Activated naive CD8-positive, alpha-beta T cell treated with anti-CD3 and anti-CD28 coated beads, Interleukin-2, amount 50 U/mL, for 24 hours (primary cell): Measurements from ENCODE around the gene FLT1.
A peak's percentile ranks its signal among the peaks of the same experiment; 100 is the strongest.

Source experiments
- ATAC-seq: fragments of 150-1000 bp; cut with Tn5 transposase; one replicate; pipeline ENCODE4 v1.10.0; 2021
- DNase-seq: peaks from one replicate; pipeline ENCODE4 v3.0.0; 2021
- H3K27ac Mint-ChIP-seq: one replicate; pipeline ENCODE4 v1.8.0; 2021; ENCODE audit warnings: mild to moderate bottlenecking, mixed read lengths
- H3K27me3 Mint-ChIP-seq: one replicate; pipeline ENCODE4 v1.8.0; 2021; ENCODE audit warnings: mixed read lengths
- H3K36me3 Mint-ChIP-seq: one replicate; pipeline ENCODE4 v1.8.0; 2021; ENCODE audit warnings: low read depth, mixed read lengths
- H3K4me1 Mint-ChIP-seq: one replicate; pipeline ENCODE4 v1.8.0; 2021; ENCODE audit warnings: mixed read lengths
- H3K4me3 Mint-ChIP-seq: one replicate; pipeline ENCODE4 v1.8.0; 2021; ENCODE audit warnings: mild to moderate bottlenecking, moderate library complexity, mixed read lengths
- H3K9me3 Mint-ChIP-seq: one replicate; pipeline ENCODE4 v1.8.0; 2021; ENCODE audit warnings: mixed read lengths

The FLT1 gene

GRCh38 chr13:28503182-28503967 lies 8.4 kb upstream of the FLT1 start:
- ATAC-seq: no peak
- H3K27ac Mint-ChIP-seq: no peak overlapping the region
- H3K36me3 Mint-ChIP-seq: no peaks in the 10 kb centered on the region
- no peak overlapping the region for H3K4me3 Mint-ChIP-seq
- peaks cover 8% of the 10 kb centered on the region for H3K4me1 Mint-ChIP-seq
- H3K9me3 Mint-ChIP-seq: no peaks in the 10 kb centered on the region
- no peak for DNase-seq
- peaks cover 7% of the 10 kb centered on the region for H3K27me3 Mint-ChIP-seq

DNA sequence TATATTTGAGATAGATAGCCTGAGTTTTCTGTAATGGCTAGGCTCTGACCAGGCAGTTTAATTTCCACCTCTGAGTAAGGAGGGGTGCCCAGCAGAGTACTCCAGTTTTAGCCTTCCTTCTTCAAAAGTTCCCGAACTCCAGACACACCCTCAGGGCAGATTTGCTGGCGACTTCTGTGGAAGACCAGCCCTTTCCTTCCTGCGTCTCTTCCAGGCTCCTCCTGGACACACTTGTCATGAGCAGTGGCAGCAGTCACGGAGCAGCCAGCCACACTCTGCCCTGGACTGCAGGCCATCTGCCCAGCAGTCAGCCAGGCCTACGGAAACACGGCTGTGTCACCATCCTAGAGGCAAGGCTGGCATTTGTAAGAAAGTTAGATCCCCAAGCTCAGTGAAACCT lies 6.6 kb upstream of the FLT1 start:
- Mint-ChIP-seq H3K9me3 (no peaks in the 10 kb centered on the region), H3K36me3 (no peaks in the 10 kb centered on the region), H3K4me1 (peaks cover 8% of the 10 kb centered on the region), H3K27me3 (peaks cover 17% of the 10 kb centered on the region), H3K27ac (no peak overlapping the region), H3K4me3 (no peak overlapping the region)
- DNase-seq (no peak), ATAC-seq (no peak)

DNA sequence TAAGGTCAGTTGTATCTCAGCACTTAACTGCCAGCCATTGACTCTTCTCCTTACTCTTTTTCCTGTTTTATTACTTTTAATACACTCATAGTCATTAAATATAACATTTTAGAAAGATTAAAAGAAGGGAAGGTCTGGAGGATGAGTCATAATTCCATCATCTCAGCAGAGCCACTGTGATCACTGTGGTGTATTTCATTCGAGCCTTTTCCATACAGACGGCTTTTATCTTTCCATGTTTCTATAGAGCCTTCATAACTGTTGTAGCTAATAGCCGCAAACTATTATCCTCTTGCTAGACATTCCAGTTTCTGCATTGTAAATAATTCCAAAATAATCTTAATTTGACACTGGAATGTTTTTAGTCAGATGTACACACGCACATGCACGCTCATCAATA lies 4.7 kb upstream of the FLT1 start:
- H3K27me3 Mint-ChIP-seq: peaks cover 30% of the 10 kb centered on the region

DNA sequence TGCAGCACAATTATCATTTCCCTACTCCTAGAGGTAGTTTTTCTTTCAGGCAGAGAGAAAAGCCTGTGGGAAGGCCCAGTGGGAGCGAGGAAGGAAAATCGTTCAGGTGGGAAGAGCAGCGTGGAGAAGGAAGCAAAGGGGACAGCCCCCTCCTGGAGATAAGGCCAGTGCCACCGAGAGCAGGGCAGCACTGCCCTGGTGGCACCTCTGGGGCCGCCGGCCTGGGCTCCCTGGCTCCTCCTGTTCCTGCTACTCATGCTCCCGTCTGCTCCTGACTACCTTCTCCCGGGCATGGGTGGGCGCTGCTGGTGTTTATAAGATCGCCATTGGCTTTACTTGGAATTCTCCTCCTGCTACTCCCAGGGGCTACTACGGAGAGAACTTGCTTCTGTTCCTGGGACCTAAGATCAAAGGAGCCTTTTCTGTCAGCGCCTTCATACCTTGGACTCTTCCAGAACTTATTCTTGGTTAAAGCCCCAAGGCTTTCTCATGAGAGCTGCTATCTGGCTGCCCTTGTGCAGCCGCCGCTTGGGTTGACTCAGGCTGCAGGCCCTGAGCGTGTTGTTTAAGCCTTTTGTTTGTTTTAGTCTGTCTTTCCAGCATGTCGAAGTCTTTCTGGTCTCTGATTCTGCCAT lies 3.7 kb upstream of the FLT1 start:
- no peak overlapping the region for H3K27ac Mint-ChIP-seq
- H3K27me3 Mint-ChIP-seq: peaks cover 30% of the 10 kb centered on the region
- no peaks in the 10 kb centered on the region for H3K9me3 Mint-ChIP-seq
- ATAC-seq (no peak), DNase-seq (no peak)
- H3K4me3 Mint-ChIP-seq: no peak overlapping the region
- no peaks in the 10 kb centered on the region for H3K36me3 Mint-ChIP-seq
- H3K4me1 Mint-ChIP-seq: peaks cover 7% of the 10 kb centered on the region

More for the DNA sequence above, 4.7 kb upstream of the FLT1 start:
- Mint-ChIP-seq H3K27ac (no peak overlapping the region), H3K4me3 (no peak overlapping the region), H3K36me3 (no peaks in the 10 kb centered on the region), H3K4me1 (peaks cover 7% of the 10 kb centered on the region), H3K9me3 (no peaks in the 10 kb centered on the region)
- ATAC-seq (no peak), DNase-seq (no peak)

GRCh38 chr13:28497143-28497876 lies 2.4 kb upstream of the FLT1 start:
- H3K36me3 Mint-ChIP-seq: no peaks in the 10 kb centered on the region
- H3K27me3 Mint-ChIP-seq: peaks cover 39% of the 10 kb centered on the region
- H3K4me3 Mint-ChIP-seq: no peak overlapping the region
- ATAC-seq: no peak
- no peak overlapping the region for H3K27ac Mint-ChIP-seq
- no peaks in the 10 kb centered on the region for H3K9me3 Mint-ChIP-seq
- no peak for DNase-seq
- H3K4me1 Mint-ChIP-seq: peaks cover 15% of the 10 kb centered on the region

DNA sequence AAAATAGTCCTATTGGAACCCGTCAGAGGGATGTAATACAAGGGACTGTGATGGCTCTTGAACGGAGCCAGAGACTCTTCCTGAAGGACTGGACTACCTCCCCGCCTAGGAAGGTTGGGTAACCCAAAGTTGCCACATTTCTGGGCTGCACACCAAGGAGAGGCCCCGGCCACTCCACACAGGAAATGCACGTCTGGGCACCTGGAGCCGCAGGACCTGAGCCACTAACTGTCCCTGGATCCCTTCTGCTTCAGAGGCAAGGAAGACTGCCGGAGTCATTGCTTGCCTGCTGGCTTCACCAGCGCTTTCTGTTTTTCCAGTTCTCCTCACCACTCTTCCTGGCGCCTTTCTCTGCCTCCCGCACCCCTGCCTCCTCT lies 1.2 kb upstream of the FLT1 start:
- Mint-ChIP-seq H3K36me3 (no peaks in the 10 kb centered on the region), H3K4me1 (peaks cover 19% of the 10 kb centered on the region), H3K27me3 (peaks cover 39% of the 10 kb centered on the region), H3K9me3 (no peaks in the 10 kb centered on the region), H3K4me3 (peak overlapping the region; percentile 24), H3K27ac (no peak overlapping the region)
- ATAC-seq (no peak), DNase-seq (no peak)

GRCh38 chr13:28495538-28496187 lies 735 bp upstream of the FLT1 start:
- Mint-ChIP-seq H3K4me1 (peaks cover 21% of the 10 kb centered on the region), H3K4me3 (peak overlapping the region; percentile 40), H3K27ac (no peak overlapping the region), H3K9me3 (no peaks in the 10 kb centered on the region), H3K36me3 (no peaks in the 10 kb centered on the region), H3K27me3 (peaks cover 41% of the 10 kb centered on the region)
- no peak for ATAC-seq
- DNase-seq: no peak

- peak; percentile 10 for DNase-seq
- no peaks in the 10 kb centered on the region for H3K9me3 Mint-ChIP-seq
- H3K27ac Mint-ChIP-seq: no peak overlapping the region
Observed at GRCh38 chr13:28494504-28494777, 487 bp downstream of the FLT1 start.

DNA sequence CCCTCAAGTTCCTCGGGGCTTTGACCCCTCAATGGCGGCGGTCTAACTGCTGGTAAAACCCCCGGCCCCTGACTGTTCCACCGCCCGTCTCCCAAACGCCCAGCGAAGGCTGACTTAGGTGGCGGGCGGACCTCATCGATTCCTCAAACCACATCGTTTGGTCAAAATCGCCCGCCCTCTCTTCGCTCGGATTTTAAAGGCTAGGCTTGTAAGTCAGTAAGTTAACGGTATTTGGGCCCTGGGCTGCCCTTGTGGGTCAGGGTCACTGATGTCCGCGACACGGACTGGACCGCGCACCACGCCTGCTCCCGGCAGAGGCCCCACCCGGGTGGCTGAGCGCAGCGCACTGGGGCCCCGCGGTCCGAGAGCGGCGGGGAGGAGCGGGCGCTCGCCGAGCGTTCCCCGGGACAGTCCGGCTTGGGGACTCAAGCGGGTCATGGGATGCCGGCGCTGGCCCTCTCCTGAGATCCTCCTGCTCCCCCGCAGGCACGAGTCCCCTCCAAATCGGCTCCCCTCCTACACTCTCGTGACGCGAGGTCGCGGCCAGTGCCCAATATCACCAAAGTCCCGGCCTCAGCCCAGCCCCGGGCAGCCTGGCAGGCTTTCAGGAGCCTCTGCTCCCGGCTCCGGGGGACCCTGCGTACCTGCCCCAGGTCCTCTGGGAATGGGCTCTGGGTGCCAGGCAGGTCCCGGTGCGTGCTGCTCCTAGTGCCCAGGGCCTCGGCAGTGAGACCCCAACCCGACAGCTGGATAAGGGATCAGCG lies 1.0 kb downstream of the FLT1 start:
- H3K4me3 Mint-ChIP-seq: peak overlapping the region; percentile 74
- no peak overlapping the region for H3K27ac Mint-ChIP-seq
- H3K9me3 Mint-ChIP-seq: no peaks in the 10 kb centered on the region
- peak; percentile 9 for DNase-seq
- peak; percentile 7 for ATAC-seq
- H3K36me3 Mint-ChIP-seq: no peaks in the 10 kb centered on the region
- H3K4me1 Mint-ChIP-seq: peaks cover 35% of the 10 kb centered on the region
- peaks cover 41% of the 10 kb centered on the region for H3K27me3 Mint-ChIP-seq

More at GRCh38 chr13:28494504-28494777, 487 bp downstream of the FLT1 start:
- H3K4me1 Mint-ChIP-seq: peaks cover 32% of the 10 kb centered on the region
- peak overlapping the region; percentile 74 for H3K4me3 Mint-ChIP-seq
- no peaks in the 10 kb centered on the region for H3K36me3 Mint-ChIP-seq
- H3K27me3 Mint-ChIP-seq: peaks cover 37% of the 10 kb centered on the region
- peak; percentile 9 for ATAC-seq

DNA sequence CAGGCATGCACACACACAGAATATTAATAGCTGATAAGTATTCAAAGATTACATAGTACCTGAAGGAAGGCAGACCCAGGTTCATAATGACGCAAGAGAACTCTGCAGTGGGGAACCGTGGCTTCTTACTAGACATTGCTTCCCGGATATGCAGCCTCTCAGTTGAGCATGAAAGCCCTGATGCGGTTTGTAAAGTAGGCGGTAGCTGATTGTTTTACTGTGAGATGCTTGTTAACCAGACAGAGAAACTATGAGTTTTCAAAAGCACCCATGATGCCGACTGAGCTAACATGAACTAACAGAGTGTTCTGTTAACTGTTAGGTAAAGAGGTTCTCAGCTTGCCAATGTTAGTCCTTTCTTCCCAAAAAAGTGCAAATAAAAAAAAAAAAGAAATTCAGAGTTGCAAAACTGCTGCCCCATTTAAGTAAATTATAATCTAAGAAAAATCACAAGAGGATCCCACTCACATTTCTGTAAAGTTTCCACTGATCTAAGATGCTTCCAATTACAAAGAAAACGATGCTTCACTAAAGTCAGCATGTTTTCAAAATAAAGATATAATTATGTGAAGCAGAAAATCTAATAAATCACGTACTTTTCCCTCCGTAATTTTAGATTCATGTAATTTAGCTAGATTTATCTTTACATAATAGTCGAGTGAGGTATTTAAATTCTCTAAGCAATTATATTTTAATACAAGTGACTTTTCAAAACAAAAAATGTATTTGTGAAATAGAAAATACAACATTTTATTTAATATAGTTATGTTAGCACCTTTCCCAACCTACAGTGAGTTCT lies 2.2 kb downstream of the FLT1 start:
- Mint-ChIP-seq H3K4me3 (peak overlapping the region; percentile 74), H3K27ac (peak overlapping the region; percentile 60), H3K9me3 (no peaks in the 10 kb centered on the region), H3K4me1 (peaks cover 35% of the 10 kb centered on the region), H3K27me3 (peaks cover 36% of the 10 kb centered on the region), H3K36me3 (no peaks in the 10 kb centered on the region)
- DNase-seq (peak; percentile 22), ATAC-seq (peak; percentile 79)

DNA sequence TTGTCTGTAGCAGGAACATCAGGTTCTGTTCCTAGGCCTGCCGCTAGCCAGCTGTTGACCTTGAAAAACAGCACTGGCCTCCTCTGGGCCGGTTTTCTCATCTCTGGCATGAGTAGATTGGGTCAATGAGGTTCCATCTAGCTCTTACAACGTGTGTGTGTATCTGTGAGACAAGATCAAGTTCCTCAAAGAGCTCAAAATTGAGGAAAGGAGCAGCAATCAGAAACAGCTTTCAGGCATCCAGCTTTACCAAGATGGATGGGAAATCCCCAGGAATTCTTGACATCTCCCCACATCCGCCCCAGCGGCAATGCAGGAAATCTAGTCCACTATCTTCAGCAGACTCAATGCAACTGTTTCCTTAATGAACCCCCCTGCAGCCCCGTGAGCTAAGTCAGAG lies 4.9 kb downstream of the FLT1 start:
- Mint-ChIP-seq H3K27ac (no peak overlapping the region), H3K9me3 (no peaks in the 10 kb centered on the region), H3K36me3 (no peaks in the 10 kb centered on the region), H3K4me1 (peaks cover 28% of the 10 kb centered on the region), H3K27me3 (peaks cover 18% of the 10 kb centered on the region), H3K4me3 (no peak overlapping the region)
- ATAC-seq (no peak), DNase-seq (no peak)

DNA sequence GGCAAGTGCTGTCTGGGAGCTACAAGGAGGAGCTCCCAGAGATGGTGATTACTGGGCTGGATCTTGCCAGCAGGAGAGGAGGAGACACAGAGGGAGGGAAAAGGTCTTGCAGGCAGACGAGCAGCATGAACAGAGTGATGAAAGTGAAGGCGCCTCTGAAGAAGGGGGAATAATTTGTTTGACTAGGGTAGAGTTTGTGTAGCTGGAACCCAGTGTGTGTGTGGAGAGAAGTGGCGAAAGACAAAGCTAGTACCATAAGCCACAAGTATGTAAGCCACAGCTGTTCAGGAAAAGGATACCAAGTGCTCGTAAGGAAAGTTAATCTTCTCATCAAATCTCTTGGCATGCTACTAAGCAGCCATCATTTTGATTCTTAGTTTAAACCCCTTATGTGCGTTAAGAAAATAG lies 5.4 kb downstream of the FLT1 start:
- Mint-ChIP-seq H3K4me3 (no peak overlapping the region), H3K9me3 (no peaks in the 10 kb centered on the region), H3K36me3 (no peaks in the 10 kb centered on the region), H3K27ac (no peak overlapping the region), H3K4me1 (peaks cover 28% of the 10 kb centered on the region), H3K27me3 (peaks cover 18% of the 10 kb centered on the region)
- DNase-seq (no peak), ATAC-seq (no peak)

DNA sequence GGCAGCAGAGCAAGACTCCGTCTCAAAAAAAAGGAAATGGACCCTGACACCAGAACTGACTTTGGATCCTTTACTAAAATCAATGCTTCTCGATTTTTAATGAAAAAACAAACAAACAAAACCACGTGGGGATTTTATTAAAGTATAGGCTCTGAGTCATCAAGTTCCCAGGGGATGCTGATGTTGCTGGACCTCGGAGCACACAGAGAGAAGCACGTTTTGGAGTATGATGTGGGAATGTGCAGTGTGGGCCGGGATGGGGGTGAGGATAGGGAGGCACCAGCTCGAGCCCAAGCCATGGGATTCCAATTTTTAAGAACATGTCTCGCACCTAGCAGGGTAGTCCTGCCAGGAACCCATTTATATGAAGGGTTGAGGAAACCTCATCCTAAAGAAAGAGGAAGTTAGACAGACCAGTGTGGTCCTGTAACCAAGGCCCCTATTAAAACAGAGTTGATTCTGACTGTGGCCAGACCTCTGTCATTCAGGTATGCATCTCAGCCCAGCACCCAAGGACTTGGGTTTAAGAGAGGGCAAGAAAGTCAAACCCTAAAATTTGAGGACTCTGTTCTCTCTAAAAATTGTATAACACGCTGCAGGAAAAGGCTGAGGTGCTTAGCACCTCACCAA lies 6.4 kb downstream of the FLT1 start:
- Mint-ChIP-seq H3K27me3 (peaks cover 19% of the 10 kb centered on the region), H3K36me3 (no peaks in the 10 kb centered on the region), H3K9me3 (no peaks in the 10 kb centered on the region), H3K27ac (no peak overlapping the region), H3K4me3 (no peak overlapping the region), H3K4me1 (peaks cover 28% of the 10 kb centered on the region)
- DNase-seq (no peak), ATAC-seq (no peak)
